Stimulated activated CD4-positive, alpha-beta T cell treated with anti-CD3 and anti-CD28 coated beads, Interleukin-4, amount 100 ng/mL, for 4 hours (primary cell): ENCODE results near the gene MYO16.

Experiments used
- DNase-seq, 2 experiments: peaks; one replicate each; pipeline ENCODE4 v3.0.0-alpha.2; 2020

MYO16 gene

DNA sequence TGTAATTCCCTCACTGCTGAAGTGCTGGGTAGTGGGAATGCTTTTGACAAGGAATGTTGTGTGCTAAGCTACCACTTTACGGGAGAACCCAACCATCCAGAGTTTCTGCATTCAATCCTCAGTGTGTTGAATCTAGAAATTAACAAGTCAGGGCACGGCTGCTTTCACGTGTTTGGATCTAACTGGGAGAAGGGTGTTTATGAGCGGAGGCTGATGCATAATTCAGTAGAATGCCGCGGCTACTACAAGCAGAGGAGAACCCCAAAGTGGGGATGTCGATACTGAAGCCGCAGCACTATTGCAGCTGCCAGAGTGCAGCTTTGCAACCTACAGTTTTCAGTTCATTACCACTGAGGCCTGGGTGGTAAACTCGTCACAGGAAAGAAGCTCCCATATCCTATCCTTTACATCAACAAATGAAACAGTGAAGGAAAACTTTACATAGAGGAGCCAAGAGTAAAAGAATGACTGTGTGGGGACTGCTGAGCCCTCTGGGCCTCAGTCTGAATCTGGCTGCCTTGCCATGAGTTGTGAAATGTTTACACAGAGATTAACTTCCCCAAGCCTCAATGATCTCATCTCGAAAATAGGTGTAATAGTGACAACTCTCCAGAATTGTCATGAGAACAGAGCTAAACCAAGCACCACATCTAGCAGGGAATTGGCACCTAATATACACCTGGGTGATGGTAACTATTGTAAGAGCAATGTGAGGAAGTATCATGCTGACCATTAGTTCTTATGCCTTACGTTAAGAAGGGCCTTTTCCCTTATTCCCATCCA, 531.7 kb downstream of the MYO16 start:
- DNase-seq = no peak

DNA sequence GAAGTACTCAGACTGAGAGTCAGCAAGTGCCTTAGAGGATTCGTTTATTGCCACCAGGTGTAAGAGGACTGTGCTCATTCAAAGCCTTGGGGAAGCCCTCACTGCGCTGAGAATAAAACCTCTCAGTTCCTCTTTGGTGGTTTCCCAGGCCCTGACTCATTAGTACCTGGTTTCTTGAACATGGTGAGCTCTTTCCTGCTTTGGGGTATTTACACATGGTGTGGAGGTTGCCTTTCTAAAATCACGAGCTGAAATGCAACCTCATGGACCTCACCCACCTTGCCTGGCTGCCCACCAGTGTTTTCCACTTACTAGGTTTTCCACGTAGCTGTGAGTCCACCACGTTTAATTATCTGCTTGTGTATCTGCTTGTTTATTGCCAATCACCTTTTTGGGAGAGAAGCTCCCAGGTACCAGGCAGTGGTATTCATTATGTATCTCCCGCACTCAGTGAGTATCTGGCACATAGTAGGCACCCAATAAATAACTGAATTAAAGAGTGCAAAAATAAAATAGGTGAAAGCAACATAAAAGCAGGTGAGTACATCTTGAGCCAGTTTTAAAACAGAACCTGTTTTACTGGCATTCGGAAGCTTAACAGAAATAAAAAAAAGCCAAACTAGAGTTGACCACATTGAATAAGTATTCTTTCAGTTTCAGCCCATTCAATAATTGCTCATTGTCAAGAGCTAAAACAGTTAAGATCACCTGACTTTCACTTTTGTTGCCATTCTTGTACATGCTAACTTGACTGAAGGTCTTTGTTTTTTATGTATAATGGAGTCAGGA, 533.0 kb downstream of the MYO16 start:
- no peak for DNase-seq

DNA sequence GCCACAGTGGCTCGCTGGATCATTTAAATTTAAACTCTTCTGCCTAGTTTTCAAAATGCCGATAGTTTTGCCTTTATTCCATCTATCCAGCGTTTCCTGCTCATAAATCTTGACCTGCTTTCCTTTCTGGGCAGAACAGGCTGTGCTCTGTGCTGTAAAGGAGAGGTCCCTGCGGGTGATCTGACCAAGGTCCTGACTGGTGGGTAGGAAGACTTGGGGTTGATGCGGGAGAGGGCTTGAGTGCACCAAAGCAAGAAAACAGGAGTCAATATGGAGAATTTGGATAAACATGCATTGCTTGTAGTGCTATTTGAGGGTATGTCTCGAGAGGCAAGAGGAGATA, 533.6 kb downstream of the MYO16 start:
- DNase-seq = no peak

DNA sequence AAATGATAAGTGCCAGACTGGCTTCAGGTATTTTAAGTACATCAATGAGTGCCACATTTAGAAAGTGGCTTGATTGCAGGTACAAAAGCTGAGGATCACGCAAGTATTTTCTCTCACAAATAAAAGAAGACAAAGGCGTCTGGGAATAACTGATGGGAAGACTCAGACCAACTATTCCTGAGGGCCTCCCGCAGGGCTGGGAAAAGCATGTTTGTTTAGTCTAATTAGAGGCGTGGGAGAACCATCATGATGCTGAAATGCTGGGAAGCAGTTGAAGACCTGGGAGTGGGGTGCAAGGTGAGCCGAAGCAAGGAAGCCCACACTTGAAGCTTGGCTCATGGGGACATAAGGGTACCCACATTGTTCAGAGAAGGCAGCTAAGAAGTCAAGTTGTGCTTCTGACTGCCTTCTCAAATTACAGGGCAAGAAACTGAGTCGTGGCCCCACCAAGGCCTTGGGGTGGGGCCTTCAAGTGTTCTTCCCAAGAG, 536.0 kb downstream of the MYO16 start:
- DNase-seq = no peak

DNA sequence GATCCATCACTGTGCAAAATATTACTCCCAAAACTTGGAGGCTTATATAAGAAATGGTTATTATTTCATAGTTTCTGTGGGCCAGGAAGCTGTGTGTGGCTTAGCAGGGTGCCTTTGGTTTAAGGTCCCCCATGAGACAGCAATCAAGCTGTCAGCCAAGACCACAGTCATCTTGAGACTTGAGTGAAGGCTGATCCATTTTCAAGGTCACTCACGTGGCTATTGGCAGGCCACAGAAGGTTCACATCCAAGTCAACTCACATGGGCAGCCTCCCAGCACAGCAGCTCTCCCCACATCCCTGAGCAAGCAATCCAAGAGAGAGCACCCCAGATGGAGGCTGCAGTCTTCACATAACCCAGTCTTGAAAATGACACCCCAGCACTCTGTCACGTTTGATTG, 537.4 kb downstream of the MYO16 start:
- DNase-seq = no peak

DNA sequence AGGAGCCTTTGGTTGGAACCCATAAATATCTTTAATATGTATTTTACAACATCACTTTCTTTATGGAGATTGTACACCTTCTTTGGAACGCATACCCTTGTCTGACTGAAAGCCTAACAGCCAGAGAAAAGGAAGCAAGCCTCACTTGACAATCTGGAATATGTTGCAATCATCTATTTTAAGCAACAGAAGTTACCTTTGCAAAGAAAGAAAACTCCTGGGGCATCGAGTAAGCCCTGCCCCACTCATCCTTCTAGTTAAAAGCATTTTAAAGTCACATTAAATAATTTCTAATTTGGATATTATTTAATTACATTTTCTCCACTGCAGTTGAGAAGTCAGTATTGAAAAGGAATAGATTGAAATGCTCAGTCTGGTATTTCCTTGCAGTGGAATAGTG, 542.7 kb downstream of the MYO16 start:
- DNase-seq = no peak

DNA sequence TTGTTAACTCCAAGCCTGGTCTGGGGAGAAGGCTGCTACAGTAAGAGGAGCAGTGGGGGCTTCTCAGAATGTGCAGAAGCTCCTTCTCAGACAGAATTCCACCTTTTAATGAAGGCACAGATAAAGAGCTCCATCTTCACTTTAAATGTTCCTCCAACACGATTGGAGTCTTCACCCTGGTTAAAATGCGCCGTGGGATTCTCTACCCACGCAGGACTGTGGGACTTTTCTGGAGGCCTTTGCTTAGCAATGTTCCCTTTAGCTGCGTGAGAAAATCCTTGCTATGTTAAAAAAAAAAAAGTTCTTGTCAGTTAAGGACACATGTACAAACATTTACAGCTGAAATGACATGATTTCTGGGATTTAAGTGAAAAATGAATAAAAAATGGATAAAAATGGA, 546.3 kb downstream of the MYO16 start:
- no peak for DNase-seq

DNA sequence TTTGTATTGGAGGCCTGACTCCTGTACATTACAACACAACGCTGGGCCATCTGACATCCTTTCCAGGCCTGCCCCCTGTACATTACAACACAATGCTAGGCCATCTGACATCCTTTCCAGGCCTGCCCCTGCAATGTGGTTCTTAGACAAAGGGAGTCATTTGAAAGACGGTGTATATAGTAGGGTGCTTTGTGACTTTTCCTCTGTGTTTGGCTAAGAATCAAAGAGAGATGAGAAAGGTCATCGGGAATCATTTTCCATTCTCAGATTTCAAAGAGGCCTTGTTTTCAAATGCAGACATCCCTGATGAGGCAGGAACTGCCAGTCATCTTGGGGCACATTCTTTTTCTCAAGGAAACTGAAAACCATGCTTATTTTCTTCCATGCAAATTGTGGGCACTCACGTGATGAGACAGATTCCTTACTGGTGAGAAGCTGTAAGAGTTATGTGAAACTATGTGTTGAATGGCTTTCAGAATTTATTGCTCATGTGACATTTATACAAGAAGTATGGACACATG, 551.6 kb downstream of the MYO16 start:
- DNase-seq = no peak

DNA sequence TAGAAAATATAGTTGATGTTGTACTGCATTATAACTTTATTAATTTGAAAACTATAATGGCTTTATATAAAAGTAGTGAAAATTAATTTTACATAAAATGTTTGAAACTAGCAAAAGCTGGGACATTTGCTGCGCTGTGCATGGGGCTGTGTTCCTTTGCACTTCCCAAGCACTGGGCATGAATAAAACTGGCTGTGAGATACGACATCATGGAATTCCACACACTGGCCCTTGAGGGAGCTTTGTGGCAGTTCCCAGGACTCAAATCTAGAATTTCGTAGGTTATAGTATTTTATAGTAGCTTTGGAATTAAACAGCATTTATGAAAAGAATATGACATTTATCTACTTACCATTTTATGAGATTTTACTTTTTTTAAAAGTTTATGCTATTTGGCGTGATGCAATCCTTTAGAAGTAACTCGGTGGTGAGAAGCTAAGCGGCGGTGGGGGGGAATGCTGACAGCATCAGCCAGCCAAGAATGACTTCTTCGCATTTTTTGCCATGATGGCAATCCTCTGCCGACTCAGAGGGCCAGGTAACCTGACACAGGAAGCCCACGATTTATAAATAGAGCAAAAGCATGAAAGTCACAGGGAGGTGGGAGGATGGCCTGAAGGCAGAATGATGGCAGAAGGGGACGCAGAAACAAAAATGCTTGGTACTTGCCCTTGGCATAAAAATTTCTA, 553.5 kb downstream of the MYO16 start:
- no peak for DNase-seq

DNA sequence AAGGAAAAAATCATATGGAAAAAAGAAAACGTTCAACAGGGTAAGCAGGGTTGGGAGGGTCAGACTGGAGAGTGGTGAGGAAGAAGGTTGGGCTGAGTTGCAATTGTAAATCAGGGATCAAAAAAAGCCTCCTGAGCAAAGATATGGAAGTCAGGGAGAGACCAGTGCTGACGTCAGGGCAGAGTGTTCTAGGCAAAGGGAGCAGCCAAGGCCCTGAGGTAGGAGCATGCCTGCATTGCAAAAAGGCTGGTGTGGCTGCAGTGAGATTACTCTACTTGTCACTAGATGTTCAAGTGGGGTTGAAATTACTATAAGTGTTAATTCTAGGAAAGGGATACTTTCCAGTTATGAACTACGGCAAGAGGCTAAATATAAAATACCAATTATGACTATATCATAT, 562.0 kb downstream of the MYO16 start:
- no peak for DNase-seq

DNA sequence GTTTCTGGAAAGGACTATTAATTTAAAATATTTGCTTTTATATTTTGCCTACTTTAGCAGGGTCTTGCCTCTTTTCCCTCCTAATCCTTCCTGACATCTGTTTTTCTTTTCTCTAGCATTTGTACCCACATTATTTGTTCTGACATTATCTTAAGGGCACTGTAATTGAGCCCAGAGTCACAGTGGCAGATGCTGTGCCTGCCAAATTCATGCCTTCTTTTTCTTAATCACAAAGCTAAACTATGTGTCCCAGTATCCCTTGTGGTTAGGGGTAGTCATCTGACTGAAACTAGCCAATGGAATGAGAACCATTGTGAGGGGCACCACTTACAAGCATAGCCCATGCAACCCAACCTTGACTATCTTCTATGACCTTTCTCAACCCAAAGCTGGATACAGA, 562.9 kb downstream of the MYO16 start:
- no peak for DNase-seq

DNA sequence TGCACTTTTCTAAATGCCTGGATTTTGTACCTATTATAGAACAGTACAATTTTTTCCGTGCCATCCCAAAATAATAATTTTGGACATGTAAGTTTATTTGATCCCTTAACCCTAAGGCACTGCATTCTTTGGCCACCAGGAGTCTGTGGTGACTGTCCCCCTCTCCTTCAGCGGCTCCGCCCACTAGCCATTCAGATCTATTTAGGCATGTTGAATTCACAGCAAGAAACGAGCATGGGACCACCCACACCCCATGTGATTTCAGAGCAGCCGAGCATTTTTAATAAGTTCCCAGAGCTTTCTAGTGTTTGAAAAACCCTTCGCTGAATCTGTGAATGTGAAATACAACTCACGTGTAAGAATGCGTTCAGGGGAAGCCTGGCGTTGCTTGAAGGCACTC, 567.5 kb downstream of the MYO16 start:
- DNase-seq = no peak

DNA sequence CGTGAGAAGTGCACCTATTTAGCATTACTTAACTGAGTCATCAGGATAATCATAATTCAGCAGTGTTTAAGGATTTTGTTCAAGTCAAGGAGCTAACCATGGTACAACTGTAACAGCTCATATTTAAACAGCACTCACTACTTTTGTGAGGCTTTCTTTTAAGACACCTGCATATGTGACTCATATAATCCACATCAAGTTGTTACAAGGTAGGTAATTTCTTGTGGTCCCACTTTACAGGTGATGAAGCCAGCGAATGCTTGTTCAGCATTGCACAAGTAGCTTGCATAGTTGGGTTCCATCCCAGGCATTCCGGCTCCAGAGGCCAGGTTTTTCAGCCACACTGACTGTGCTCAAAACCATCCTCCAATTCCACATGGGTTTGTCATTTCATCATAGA, 569.2 kb downstream of the MYO16 start:
- no peak for DNase-seq

DNA sequence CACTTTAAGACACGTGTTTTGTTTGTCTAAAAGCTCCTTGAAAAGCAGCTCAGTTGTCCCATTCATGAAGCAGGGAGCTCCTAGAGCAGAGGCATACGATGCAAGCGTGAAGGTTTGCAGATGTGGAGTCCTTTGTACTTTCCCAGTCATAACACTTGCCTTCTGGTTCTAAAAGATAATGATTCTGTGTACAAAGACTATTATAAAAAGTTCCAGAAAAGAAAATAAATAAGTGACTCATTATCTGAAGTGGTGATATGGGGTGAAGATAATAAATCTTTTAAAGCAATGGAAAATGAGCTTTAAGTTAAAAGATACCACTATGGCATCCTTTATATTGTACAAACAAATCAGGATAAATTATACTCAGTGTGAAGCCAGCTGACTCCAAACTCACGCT, 569.9 kb downstream of the MYO16 start:
- no peak for DNase-seq

DNA sequence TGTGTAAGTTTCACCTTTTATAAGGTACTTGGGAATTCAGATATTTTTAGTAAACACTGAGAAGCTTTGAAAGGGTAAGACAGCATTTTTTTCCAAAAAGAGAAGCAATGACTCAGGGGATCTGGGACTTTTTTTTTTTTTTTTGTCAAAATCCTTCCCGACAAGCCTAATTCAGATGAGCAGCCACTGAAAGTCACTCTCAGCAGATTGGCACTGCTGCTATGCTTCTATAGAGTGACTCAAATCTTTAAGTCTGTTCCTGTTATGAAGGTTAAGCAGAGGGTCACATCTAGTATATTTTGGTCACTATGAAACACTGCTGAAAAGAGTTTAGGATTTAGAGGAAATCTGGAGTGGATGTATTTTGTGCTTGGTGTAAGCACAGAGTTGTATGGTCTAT, 571.1 kb downstream of the MYO16 start:
- no peak for DNase-seq

DNA sequence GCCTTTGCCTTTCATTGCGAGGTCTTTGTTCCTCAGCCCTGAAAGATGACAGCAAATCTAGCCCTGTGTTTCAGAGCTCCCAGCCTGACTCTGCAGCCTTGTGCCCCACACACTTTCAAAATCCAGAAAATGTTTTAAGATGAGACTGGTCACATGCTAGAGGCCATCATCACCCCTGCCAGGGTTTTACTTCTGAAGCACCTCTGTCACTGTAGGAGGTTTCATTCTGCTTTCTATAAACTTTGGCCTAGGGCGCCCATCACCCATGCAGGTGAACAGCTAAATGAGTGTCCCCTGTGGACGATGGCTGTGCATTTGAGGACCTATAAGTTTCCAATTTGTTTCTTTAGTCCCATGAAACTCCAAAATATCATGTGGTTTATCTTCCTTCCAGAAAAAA, 574.2 kb downstream of the MYO16 start:
- no peak for DNase-seq

DNA sequence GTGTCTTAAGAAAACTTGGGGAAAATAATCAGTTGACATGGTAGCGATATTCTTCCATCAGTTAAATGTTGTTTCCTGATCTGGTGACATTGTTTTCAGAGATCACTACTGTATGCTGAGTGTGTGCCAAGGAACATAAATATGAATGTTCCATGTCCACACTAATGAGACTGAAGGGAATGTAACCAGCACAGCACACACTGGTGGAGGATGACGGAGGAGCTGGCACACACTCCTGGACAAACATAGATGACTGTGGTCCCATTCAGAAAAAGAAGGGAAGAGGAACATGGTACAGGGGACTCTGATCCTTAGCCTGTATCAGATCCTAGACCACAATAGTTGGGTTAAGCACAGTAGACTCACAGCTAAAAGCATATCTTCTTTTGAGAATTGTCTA, 574.8 kb downstream of the MYO16 start:
- no peak for DNase-seq

DNA sequence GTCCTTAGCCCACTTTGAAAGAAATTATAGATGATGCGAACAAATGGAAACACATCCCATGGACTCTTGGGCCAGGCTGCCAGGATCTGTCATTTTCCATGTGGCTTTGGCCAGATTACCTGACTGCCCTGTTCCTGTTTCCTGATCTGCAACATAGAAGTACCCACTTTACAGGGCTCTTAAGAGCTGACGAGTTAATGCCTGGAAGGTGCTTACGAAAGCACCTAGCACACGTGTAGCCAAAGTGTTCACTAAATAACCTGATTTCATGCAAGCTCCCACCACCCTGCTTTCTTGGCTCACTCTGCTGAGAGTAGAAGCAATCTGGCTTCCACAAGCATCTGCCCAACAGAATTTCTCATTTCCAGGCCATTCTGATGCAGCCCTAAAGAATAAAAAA, 575.2 kb downstream of the MYO16 start:
- no peak for DNase-seq

DNA sequence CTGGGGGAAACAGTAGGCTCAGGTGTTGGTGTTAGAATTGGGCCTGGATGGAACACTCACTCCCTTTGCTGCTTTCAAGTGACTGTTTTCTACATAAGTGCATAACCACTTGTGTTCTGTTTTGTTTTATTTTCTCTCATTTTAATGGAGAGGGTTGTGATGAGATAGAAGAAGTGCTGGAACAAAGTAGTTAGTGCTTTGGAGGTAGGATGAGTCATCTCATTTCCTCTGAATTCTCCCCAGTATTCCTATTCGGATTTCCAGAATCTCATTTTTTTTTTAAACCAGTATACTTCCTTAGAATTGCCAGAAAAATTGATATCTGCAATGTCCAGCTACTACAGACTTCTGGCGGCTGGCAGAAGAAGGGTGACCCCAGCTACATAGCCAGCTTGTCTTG, 575.9 kb downstream of the MYO16 start:
- no peak for DNase-seq

DNA sequence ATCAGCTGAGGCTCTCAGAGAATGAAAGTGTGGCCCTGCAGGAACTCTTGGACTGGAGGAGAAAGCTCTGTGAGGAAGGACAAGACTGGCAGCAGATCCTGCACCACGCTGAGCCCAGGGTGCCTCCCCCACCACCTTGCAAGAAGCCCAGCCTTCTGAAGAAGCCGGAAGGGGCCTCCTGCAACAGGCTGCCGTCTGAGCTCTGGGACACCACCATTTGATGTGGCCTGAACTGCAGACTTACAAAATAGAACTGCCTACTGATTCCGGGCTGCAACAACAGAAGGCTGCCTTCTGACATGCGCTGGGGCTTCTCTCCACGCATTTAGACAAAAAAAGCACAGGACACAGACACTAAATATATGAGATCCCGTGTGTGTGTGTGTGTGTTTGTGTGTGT, 577.2 kb downstream of the MYO16 start:
- no peak for DNase-seq

DNA sequence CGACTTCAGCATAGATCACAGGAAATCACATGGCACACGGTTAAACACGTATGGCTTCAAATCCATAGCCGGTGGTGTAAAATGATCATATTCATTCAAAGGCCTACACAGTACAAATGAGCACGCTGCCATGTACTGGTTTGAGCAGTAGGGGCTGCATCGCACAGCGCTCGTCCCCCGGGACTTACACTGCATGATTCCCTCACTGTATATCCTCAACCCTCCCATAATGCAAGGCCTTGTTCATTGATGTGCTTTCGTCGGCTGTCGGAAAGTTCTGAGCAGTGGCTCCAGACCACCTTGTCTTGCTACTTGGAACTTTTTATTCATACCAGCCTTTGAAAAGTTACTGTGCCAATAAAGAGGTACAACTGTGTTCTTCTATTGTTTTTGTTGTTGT, 578.2 kb downstream of the MYO16 start:
- no peak for DNase-seq

DNA sequence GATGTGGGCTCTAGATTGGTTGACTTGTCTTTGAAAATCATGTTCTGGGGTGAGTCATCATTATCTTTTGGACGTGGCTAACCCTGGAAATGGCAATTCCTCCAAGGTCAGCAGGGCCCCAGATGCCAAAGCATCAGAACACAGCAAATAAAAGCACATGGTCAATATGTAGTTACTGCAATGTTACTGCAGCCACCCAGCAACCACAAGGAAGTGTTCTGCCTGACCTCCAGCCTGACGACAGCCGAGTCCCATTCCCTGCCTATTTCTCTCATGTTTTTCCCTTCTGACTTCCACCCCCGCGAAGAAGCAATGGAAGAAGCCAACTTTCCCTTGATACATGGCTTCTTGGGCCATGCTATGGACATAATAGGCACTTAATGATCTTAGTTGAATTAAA, 579.1 kb downstream of the MYO16 start:
- no peak for DNase-seq

DNA sequence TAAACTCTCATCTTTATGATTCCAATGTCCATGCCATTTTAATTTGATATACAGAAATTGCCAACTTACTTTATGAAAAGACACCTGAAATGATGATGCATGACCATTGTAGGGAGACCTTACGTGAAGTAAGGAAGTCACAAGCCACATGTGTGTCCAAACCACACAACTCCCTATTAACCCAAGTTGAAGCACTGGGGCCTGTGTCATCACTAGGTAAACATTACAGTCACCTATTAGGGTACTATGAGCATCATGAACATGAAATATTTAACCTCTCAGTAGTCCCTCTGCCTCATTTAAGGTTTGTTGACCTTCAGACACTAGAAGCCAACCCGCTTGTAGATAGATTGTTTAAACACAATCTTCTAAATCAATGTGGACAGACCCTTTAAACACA, 580.1 kb downstream of the MYO16 start:
- DNase-seq = no peak

DNA sequence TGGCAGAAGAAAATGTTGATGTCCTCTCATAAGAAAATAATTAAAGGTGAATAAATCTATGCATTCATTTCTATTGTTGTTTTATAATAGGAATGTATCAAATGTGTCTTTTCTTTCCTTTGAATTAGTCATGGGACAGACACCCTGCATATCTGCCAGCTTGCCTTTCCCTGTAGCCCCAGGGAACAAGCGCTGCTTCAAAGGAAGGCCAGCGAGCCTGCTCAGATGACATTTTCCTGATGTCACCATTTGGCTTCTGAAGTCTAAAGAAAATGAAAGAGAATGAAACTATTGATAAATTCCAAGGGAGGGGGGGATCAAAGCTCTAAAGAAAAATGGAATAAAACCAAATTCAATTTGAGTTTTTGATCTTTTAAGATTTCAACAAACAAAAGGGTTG, 582.2 kb downstream of the MYO16 start:
- DNase-seq = no peak
